MCF 10A (cell line): ENCODE measurements around the gene SRSF12. TPM values are rescaled to one million over a fixed set of nuclear protein-coding genes. Genes with fewer than 3 reads are reported as not detected.
"Not testable (repeated sequence)": the region's sequence is repeated elsewhere in the genome, so short reads cannot be mapped to it uniquely, and the experiment has no call there.

Experiments
- BruUV-seq: library from RNA; stranded (reverse); fragments of 400-500 nt; replicated peaks from 2 replicates; lab custom pipeline; 2021; lab: Mats Ljungman, UMichigan
- CTCF ChIA-PET: fragments of 300-600 bp; sonication (Branson Sonifier 250); formaldehyde crosslinking; extraction: SDS; loops from one replicate; lab custom pipeline; 2021; ENCODE audit warnings: antibody characterized with exemption, inconsistent platforms; lab: Yijun Ruan, JAX
- POLR2A ChIA-PET: fragments of 300-600, 350-650 bp; sonication (Branson Sonifier 250); formaldehyde crosslinking; extraction: SDS; loops from one replicate; lab custom pipeline; 2020; ENCODE audit warnings: antibody characterized with exemption, inconsistent platforms; lab: Yijun Ruan, JAX
- DNase-seq: peaks from one replicate; pipeline ENCODE4 v3.0.0-alpha.2; 2018; ENCODE audit not compliant: unreplicated experiment
- H3K27ac Mint-ChIP-seq: one replicate; pipeline ENCODE4 v1.8.0; 2022; ENCODE audit warnings: mild to moderate bottlenecking, low read depth, mixed read lengths; ENCODE audit not compliant: unreplicated experiment
- H3K27me3 Mint-ChIP-seq: one replicate; pipeline ENCODE4 v1.8.0; 2022; ENCODE audit warnings: mixed read lengths; ENCODE audit not compliant: insufficient read depth, unreplicated experiment
- H3K36me3 Mint-ChIP-seq: one replicate; pipeline ENCODE4 v1.8.0; 2022; ENCODE audit warnings: mild to moderate bottlenecking, moderate library complexity, mixed read lengths; ENCODE audit not compliant: insufficient read depth, unreplicated experiment
- H3K4me1 Mint-ChIP-seq: one replicate; pipeline ENCODE4 v1.8.0; 2022; ENCODE audit warnings: mixed read lengths; ENCODE audit not compliant: insufficient read depth, unreplicated experiment
- H3K4me3 Mint-ChIP-seq: one replicate; pipeline ENCODE4 v1.8.0; 2022; ENCODE audit warnings: mild to moderate bottlenecking, moderate library complexity, mixed read lengths; ENCODE audit not compliant: unreplicated experiment
- H3K9me3 Mint-ChIP-seq: one replicate; pipeline ENCODE4 v1.8.0; 2022; ENCODE audit warnings: mixed read lengths; ENCODE audit not compliant: unreplicated experiment
- CTCF ChIP-seq: fragments of 200-600 bp; IDR thresholded peaks from one replicate; pipeline ENCODE4 v1.8.0; 2022; ENCODE audit warnings: antibody characterized with exemption, mild to moderate bottlenecking; ENCODE audit not compliant: unreplicated experiment
- intact Hi-C: fragments of 100-400 bp; cut with micrococcal nuclease; formaldehyde crosslinking; loops from 2 replicates; pipeline ENCODE4 v1.14.1; 2022
- total RNA-seq: library from RNA; stranded (reverse); gene quantifications from 2 replicates; pipeline ENCODE4 v1.2.3, GENCODE V29; 2022

The SRSF12 gene
- total RNA-seq, 1 experiment from 2014 or later: 1.2 TPM

- Mint-ChIP-seq H3K27ac (no peak overlapping the region), H3K4me3 (no peak overlapping the region), H3K4me1 (no peaks in the 10 kb centered on the region), H3K9me3 (peaks cover 7% of the 10 kb centered on the region), H3K27me3 (no peaks in the 10 kb centered on the region), H3K36me3 (no peaks in the 10 kb centered on the region)
- no TSS peak for BruUV-seq
- no peak for TF ChIP-seq CTCF
- ChIA-PET CTCF (no interaction called here), POLR2A (interaction anchor here (0.7 to 1.0 kb wide), 2 partner anchors 14 to 49 kb away, joined by 3 to 5 read pairs; partner anchors contain the start of gene PM20D2)
- DNase-seq: no peak
- intact Hi-C loops: no loop called here
Measured at GRCh38 chr6:89131599-89131998, 13.7 kb upstream of the SRSF12 start.

GRCh38 chr6:89128256-89128671 is 10.4 kb upstream of the SRSF12 start:
- H3K27ac Mint-ChIP-seq, H3K4me1 Mint-ChIP-seq, DNase-seq, H3K36me3 Mint-ChIP-seq, H3K4me3 Mint-ChIP-seq, H3K9me3 Mint-ChIP-seq, BruUV-seq, H3K27me3 Mint-ChIP-seq, intact Hi-C loops: not testable (repeated sequence)
- POLR2A ChIA-PET: interaction anchor here (0.6 to 1.1 kb wide), 2 partner anchors 10 to 66 kb away, joined by 3 to 4 read pairs; no protein-coding TSS in a partner anchor
- CTCF ChIA-PET: interaction anchor here (0.9 kb wide), 1 partner anchor 141 kb away, joined by 3 read pairs; no protein-coding TSS in a partner anchor

GRCh38 chr6:89122625-89123024 is 4.8 kb upstream of the SRSF12 start:
- Mint-ChIP-seq H3K27me3 (no peaks in the 10 kb centered on the region), H3K9me3 (no peaks in the 10 kb centered on the region), H3K36me3 (no peaks in the 10 kb centered on the region), H3K4me3 (no peak overlapping the region), H3K4me1 (no peaks in the 10 kb centered on the region), H3K27ac (no peak overlapping the region)
- peak; percentile 48 for DNase-seq
- CTCF ChIA-PET: interaction anchor here (0.6 to 4.2 kb wide), 17 partner anchors 10 to 522 kb away, joined by 3 to 38 read pairs (median 4); partner anchors contain the start of gene PM20D2
- intact Hi-C loops: loop anchor here (1.0 kb wide), 3 partner anchors 120 to 247 kb away; no protein-coding TSS in a partner anchor
- no TSS peak for BruUV-seq
- POLR2A ChIA-PET: interaction anchor here (0.5 to 1.7 kb wide), 4 partner anchors 17 to 42 kb away, joined by 3 to 6 read pairs (median 4); partner anchors contain the start of genes PM20D2 and PNRC1
- peak; percentile 70 for TF ChIP-seq CTCF

- H3K9me3 Mint-ChIP-seq: no peaks in the 10 kb centered on the region
- no peaks in the 10 kb centered on the region for H3K27me3 Mint-ChIP-seq
- H3K4me1 Mint-ChIP-seq: no peaks in the 10 kb centered on the region
- BruUV-seq: no TSS peak
- H3K36me3 Mint-ChIP-seq: no peaks in the 10 kb centered on the region
- no peak for TF ChIP-seq CTCF
- H3K4me3 Mint-ChIP-seq: no peak overlapping the region
- H3K27ac Mint-ChIP-seq: no peak overlapping the region
- DNase-seq: no peak
- intact Hi-C loops: loop anchor here (1.0 kb wide), 3 partner anchors 120 to 247 kb away; no protein-coding TSS in a partner anchor
- POLR2A ChIA-PET: interaction anchor here (0.6 to 1.7 kb wide), 4 partner anchors 24 to 139 kb away, joined by 3 to 8 read pairs (median 5); partner anchors contain the start of genes PM20D2 and PNRC1
- CTCF ChIA-PET: interaction anchor here (0.6 to 4.2 kb wide), 12 partner anchors 12 to 250 kb away, joined by 3 to 38 read pairs (median 7); partner anchors contain the start of gene PM20D2
Measured at GRCh38 chr6:89121934-89122333, 4.1 kb upstream of the SRSF12 start.
